Activated CD8-positive, alpha-beta memory T cell treated with anti-CD3 and anti-CD28 coated beads for 4 hours (primary cell): ENCODE results near the gene RFPL3.
"Not testable (repeated sequence)": the region's sequence is repeated elsewhere in the genome, so short reads cannot be mapped to it uniquely, and the experiment has no call there.

ENCODE experiments used
- DNase-seq, 2 donors: peaks; one replicate each; pipeline ENCODE4 v3.0.0-alpha.2; 2020; ENCODE audit warnings: low read depth in 2 of 2

The RFPL3 gene

DNA sequence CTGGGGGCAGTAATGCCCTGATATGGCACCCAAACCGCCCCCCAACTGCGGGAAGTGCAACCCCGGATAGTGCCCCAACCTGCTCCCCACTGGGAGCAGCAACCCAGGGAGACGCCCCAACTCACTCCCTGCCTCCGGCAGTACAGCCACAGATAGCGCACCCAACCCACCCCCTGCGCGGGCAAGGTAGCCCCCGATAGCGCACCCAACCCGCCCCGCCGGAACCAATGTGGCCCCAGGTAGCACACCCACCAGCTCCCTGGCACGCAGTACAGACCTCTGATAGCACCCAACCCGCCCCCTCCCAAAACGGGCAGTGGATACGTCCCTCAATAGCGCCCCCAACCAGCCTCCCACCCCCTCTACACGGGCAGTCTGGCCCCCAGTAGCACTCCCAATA lies 3.8 kb upstream of the RFPL3 start:
- DNase-seq, result no peak

DNA sequence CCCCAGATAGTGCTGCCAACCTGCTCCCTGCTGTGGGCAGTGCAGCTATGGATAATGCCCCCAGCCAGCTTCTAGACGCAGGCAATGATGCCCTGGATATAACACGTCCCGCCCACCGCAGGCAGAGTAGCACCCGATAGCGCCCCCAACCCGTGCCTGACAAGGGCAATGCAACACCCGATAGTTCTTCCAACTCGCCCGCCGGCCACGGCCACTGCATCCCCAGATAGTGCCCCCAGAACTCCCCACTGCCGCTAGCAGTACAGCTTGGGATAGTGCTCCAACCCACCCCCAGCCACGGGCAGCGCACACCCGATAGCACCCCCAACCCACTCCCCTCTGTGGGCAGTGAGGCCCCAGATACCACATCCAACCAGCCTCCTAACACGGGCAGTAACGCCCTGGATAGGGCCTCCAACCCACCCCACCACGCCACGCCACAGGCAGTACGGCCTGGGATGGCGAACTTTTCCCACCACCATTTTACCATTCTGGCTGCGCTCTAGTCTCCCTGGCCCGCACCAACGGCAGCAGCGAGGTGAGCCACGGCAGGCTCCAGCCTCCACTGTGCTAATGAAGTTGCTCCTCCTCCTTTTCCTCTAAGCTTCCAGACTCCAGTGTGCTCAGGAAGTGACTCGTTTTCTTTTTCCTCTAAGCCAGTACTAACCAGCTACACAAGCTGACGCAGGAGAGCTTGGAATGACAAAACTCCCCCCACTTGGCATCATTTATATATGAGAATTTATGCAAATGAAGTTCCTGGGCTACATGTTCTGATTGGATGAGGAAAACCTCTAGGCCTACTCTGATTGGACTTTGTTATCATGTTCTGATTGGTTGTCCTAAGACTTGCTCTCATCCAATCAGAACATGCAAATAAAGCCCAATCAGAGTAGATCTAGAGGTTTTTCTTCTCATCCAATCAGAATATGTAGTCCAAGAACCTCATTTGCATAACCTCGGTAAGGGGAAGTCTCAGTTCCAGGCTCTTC lies 3.0 kb upstream of the RFPL3 start:
- no peak for DNase-seq

DNA sequence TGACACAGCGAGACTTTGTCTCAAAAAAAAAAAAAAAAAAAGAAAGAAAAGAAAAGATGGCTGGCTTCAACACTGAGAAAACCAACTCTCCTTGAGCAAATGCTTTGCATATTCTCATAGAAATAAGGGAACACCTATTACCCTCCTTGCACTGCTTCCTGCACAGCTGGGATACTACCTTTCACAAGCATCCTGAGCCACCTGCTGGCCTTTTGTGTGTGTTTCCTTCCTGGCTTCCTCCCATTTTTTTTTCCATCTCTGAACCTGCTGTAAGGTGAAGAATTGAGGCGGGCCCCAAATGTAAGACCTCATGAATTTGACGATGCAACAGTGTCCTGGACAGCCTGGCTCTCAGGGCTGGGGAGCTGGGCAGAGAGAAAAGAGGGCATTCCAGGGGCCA lies 1.9 kb upstream of the RFPL3 start:
- no peak for DNase-seq

DNA sequence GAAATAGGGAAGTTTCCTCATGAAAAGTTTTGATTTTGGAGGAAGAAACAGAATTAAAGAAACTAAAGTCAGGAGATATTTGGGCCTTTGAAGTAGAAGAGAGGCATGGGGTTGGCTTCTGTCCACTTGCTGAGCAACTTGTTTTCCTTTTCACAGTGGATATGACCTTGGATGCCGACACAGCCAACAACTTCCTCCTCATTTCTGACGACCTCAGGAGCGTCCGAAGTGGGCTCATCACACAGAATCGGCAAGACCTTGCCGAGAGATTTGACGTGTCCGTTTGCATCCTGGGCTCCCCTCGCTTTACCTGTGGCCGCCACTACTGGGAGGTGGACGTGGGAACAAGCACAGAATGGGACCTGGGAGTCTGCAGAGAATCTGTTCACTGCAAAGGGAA lies 2.4 kb downstream of the RFPL3 start:
- not testable (repeated sequence) for DNase-seq

DNA sequence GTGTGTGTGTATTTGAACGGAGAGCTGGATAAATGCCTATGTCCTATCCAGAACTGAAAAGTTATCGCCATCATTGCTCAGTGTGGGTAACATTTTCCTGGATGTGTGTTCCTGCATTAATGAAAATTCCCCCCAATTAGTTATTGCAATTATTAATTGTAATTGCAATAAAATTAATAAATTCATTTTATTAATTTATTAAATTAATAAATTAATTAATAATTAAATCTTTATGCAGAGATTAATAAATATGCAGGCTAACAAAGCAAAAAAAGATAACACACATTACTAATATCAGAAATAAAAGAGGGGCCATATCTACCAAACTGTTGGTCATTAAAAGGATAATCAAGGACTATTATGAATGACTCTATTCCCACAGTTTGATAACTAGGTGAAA lies 3.6 kb downstream of the RFPL3 start:
- DNase-seq, result no peak

DNA sequence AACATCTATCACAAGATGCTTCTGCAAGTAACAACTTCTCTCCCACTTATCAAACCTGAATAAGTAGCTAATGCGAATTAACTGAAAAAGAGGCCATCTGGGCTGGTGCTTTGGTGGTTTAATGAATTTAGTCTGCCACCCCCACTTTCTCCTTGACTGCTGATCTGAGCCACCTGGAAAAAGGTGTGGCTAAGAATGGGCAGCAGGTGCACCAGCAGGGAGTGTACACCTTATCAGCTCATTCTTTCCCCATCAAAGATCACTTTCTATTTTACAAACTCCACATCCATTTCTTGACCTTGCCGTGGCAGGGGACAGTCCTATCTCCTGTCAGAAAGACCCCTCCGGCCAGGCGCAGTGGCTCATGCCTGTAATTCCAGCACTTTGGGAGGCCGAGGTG lies 6.5 kb downstream of the RFPL3 start:
- no peak for DNase-seq

DNA sequence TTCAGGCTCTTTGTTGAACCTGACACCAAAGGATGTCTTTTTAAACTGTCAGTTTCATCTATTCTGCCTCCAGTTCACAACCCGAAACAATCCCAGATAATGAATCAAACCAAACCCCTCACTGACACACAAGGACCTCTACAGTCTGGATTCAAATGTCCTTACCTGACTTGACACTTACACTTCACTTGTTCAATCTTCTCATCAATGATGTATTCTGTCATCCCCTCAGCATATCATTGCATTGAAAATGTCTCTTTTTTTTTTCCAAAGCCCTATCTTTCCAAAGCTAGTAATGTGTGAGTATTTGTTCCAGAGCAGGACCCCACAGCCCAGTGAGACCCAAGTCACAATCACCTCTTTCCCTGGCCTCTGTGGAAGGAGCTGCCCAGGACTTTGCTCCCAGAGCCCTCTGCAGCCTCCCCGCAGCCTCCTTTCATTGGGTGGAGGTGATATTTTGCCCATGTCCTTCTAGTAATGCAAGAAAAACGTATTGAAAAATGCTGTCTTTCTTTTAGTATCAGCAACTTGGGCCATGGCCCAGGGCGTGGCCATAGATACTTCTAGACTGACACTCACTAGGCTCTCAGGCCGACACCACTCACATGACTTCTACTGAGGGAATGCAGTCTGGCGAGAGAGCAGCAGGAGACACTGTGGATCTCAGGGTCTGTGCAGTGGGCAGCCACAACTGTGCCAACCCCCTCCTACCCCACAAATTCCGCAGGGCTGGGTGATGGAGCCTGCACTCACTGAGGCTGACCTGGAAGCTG lies 18.2 kb downstream of the RFPL3 start:
- DNase-seq, result no peak

DNA sequence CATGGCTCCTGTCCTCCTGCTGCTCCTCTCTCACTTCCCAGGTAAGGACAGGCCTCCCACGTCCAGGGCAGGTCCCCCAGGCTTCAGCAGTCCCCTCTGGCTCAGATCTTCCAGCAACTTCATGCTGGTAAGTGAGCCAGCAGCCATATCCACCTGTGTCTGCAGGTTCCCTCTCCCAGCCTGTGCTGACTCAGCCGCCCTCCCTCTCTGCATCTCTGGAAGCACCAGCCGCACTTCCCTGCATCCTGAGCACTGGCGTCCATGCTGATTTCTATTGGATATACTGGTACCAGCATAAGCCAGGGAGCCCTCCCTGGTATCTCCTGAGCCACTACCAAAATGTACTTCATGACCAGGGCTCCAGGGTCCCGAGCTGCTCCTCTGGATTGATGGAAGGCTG lies 19.0 kb downstream of the RFPL3 start:
- DNase-seq, result no peak

DNA sequence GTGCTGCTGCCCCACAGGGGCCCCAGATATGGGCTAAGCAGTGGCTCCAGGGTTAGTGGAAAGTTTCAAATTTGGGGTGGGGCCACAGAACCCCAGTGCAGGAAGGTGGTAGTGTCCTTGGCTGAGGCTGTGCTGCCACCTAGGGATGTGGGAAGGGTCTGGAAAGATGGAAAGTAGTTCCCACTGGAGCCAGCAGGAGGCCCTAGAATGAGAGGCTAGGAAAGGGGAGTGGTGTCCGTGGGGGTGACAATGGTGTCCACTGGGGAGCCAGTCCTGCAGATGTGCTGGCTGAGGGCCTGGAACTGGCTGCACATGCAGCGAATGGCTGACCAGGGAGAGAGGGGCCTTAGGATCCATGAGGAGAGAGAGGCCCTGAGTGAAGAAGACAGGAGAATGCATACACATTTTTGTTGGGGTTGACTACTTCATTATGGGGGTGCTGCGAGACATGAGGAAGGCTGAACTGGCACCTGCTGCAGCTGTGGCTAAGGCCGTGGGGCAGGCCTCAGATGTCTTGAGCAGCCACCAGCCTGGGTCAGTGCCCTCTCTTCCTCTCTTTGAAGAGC lies 21.1 kb downstream of the RFPL3 start:
- no peak for DNase-seq

DNA sequence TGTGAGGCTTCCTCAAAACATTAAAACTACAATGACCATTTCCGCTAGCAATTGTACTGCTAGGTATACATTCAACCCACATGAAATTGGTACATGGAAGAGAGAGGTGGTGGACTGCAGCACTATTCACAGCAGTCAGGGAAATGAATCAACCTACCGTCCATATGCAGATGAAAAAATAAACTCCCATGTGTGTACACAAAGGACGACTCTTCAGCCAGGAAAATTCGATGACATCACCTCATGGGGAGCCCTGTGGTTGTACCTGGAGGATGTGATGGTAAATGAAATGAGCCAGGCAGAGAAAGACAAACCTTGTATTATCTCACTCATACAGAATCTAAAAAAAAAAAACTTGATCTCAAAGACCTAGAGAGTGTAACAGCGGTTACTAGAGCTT lies 23.3 kb downstream of the RFPL3 start:
- no peak for DNase-seq

DNA sequence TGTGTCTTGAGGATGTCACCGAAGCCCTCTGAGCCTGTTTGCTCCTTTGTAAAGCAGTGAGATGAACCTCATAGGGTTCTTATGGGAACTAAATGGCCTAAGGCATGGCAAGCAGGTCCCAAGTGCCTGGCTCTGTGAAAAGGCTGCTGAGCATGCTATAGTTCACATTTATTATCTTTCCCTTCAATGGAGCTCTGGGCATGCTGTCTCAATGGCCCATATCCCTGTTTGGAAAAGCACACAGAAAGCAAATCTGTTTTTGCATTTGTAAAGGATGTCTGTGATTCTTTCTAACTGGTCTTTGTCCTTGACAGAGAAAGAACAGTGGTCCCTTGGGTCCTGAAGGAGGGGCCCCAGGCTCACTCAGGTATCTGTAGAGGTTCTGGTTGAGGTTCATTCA lies 28.0 kb downstream of the RFPL3 start:
- no peak for DNase-seq

DNA sequence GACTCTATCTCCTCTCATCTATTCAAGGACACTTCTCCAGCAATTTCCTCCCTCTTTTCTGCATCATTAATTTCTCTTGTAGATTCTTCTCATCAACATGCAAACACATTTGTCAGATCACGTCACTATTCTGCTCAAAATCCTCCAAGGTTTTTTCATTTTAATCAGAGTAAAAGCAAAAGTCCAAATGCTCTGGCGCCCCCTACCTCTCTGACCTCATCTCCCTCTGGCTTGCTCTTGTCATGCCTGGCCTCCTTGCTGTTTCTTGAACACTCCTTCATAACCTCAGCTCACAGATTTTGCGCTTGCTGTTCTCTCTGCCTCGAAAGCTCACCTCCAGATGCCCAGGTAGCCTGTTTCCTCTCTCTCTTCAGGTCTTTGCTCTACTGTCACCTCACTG lies 32.0 kb downstream of the RFPL3 start:
- no peak for DNase-seq

DNA sequence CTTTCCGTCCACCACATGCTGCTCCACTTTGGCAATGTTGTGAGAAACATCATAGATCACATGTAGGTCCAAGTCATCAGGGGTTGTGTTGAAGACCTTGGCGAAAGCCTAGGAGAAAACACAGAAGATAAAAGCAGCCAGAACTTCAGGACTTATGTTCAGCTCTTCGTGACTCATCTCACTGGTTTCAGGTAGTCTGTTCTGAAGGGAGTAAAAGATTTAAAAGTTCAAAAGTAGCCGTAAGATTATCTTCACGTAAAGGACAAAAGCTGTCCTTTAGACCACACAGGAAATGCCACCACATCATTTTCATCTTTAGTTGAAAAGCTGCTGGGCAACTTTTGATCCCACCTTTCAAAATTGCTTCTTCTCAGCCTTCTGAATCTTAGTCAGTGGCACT lies 37.4 kb downstream of the RFPL3 start:
- DNase-seq, result no peak

DNA sequence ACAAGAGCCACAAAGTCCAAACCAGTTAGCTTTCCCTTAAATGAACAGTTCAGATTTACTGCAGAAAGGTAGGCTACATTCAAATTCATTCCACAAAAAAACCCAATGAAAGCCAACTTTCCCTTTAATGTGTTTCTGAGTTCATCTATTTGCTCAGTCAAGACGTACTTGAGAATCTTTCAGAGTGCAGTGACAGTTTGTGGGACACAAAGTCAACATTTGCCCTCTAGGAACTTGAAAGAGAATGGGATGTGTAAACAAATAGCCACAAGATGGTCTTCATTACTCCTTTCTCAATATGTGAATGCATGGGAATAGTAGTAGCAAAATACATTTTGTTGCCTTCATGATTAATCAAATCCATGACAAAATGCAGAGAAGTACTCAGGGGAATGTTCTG lies 38.6 kb downstream of the RFPL3 start:
- no peak for DNase-seq

DNA sequence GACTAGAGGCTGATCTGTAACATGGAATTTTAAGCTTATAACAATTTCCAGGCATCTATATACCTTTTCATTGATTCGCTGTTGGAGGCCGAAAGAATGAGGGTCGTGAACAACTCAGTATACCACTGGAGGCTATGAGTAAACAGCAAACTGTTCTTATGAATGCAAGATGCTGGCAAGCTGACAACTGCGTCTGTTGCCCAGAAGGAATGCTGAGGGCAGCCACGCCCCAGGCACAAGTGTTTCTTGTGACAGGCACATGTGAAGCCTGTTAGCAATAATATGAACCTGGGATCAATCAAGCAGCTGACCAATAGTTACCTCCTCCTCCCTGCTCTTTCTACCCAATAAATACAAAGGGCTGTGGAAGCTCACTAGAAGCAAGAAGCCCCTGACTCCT lies 39.1 kb downstream of the RFPL3 start:
- DNase-seq, result no peak

DNA sequence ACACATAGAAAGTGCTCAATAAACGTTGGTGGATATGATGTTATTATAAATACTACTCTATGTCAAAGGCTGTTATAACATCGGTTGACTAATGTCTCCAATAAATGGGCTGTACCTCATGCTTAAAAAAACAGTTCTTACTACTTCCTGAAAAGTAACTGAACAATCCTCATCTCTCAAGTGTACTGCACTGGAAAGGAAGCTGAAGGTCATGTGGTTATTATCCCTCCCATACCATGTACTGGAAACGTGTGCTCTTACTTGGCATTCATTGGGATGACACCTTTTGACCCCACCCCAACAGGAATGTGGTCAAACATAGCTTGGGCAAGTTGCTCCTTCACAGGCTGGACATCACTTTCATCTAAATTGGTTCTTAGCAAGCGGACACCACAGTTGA lies 43.8 kb downstream of the RFPL3 start:
- no peak for DNase-seq

DNA sequence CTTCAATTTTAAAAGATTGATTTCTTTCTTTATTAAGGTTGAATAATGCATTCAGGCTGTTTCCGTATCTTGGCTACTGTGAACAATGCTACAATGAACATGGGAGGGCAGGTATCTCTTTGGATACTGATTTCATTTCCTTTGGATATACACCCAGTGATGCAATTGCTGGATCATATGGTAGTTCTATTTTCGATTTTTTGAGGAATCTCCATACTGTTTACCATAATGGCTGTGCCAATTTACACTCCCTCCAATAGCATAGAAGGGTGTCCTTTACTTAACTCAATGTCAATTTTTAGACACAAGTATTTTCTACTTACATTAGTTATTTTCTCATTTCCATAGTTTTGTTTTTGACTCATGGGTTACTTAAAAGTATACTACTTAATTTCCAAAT lies 46.4 kb downstream of the RFPL3 start:
- DNase-seq, result no peak

DNA sequence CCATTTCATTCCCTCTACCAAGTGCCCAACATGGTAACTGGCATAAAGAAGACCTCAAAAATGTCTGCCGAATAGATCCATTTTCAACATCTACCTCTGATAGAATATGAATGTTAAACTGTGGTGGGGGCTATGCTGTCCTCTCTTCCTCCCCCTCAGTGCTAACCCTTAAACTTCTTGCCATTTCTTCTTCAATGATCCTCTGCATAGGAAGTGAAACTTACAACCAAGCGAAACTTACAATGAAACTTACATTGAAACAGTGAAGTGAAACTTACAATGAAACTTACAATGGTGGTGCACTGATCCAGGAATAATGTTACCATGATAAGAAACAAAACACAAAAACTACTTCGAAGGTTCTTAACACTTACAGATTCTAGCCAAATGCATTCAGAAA lies 49.6 kb downstream of the RFPL3 start:
- DNase-seq, result no peak

DNA sequence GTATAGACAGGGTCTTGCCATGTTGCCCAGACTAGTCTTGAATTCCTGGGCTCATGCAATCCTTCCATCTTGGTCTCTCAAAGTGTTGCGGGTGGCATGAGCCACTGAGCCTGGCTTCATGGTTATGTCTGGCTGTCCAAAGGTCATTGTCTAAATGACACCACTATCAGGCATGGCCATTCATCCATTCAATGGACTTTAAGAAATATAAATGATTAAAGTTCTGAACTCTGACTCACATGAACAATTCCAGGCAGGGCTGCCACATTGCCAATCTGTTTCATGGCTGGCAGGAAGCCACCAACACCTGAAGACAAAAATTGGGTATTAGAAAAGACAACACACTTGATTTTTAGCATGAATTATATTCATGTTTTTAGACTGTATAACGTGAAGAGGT lies 50.3 kb downstream of the RFPL3 start:
- no peak for DNase-seq

DNA sequence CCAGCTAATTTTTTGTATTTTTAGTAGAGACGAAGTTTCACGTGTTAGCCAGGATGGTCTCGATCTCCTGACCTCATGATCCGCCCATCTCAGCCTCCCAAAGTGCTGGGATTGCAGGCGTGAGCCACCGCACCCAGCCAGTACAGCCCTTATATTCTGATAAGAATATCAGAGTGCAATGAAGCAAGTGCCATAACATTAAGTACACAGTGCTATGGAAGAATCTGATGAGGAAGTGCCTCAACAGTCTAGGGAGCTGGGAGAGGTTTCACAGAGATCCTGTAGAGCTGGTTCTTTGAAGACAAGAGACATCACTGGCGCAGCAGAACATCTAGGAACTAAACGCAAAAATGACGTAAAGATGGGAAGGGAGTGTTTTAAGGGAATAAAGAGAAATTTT lies 52.3 kb downstream of the RFPL3 start:
- DNase-seq, result no peak

DNA sequence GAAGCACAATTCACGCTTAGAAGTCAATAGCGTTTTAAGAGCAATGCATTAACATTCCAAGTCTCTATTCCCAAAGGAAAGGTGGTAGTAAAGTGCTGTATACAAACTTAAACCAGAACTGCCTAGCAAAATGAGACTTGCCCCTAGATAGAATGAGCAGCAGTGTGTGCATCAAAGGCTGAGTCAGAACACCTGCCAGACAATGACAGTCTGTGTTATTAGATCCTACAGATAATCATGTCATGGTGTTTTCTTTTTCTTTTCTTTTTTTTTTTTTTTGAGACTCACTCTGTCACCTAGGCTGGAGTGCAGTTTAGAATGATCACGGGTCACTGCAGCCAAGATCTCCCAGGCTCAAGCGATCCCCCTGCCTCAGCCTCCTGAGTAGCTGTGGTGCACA lies 52.8 kb downstream of the RFPL3 start:
- no peak for DNase-seq
